GM12878 (cell line): ENCODE data around the gene STAG1. TPM values are rescaled to one million over a fixed set of nuclear protein-coding genes. Genes with fewer than 3 reads are reported as not detected.

Experiments used
- ATAC-seq: fragments of 200-7000 bp; cut with Tn5 transposase; 3 replicates; pipeline ENCODE4 v1.9.1; 2020; ENCODE audit warnings: mild to moderate bottlenecking, moderate library complexity
- BruUV-seq: library from RNA; stranded (reverse); fragments of 400-500 nt; replicated peaks from 2 replicates; lab custom pipeline; 2021; lab: Mats Ljungman, UMichigan
- CTCF ChIA-PET: fragments of 300-600 bp; sonication (Branson Sonifier 250); formaldehyde crosslinking; extraction: SDS; loops from one replicate; lab custom pipeline; 2021; ENCODE audit warnings: inconsistent platforms; lab: Yijun Ruan, JAX
- POLR2A ChIA-PET: fragments of 350-600 bp; formaldehyde crosslinking; extraction: SDS; loops from one replicate; lab custom pipeline; 2021; ENCODE audit warnings: inconsistent platforms; lab: Charles Lee
- RAD21 ChIA-PET: fragments of 300-600 bp; sonication (Branson Sonifier 250); formaldehyde crosslinking; loops from one replicate; lab custom pipeline; 2023; ENCODE audit warnings: antibody characterized with exemption; ENCODE audit not compliant: unreplicated experiment; lab: Charles Lee
- SMC1A ChIA-PET: fragments of 300-600 bp; sonication (Branson Sonifier 250); formaldehyde crosslinking; loops from one replicate; lab custom pipeline; 2023; ENCODE audit not compliant: unreplicated experiment, uncharacterized antibody; lab: Charles Lee
- DNase-seq: peaks from one replicate; pipeline ENCODE4 v3.0.0-alpha.2; 2011; ENCODE audit warnings: low read depth, low spot score
- FAIRE-seq: peaks from 3 replicates; lab custom pipeline; 2011; peaks lifted over from hg19 to GRCh38; lab: Jason Lieb, UNC
- H2AFZ ChIP-seq: 2 replicates; pipeline ENCODE4 v1.6.0; 2011; ENCODE audit warnings: low read depth, low read length, control low read depth; ENCODE audit not compliant: control insufficient read depth
- H3K27ac ChIP-seq: 2 replicates; pipeline ENCODE4 v1.5.1; 2011; ENCODE audit warnings: control low read depth; ENCODE audit not compliant: control insufficient read depth, insufficient read depth
- H3K27me3 ChIP-seq, 2 experiments: replicated peaks in 1 of 2; 2 replicates each; pipeline versions ENCODE4 v1.6.0 to v1.6.1; 2011; ENCODE audit warnings: low read length in 1 of 2; ENCODE audit not compliant: control insufficient read depth in 2 of 2, insufficient read depth in 2 of 2
- H3K36me3 ChIP-seq, 2 experiments: 2 replicates each; pipeline ENCODE4 v1.5.1; 2011; ENCODE audit warnings: low read length in 1 of 2; ENCODE audit not compliant: control insufficient read depth in 2 of 2, insufficient read depth in 2 of 2
- H3K4me1 ChIP-seq: 2 replicates; pipeline ENCODE4 v1.6.1; 2011; ENCODE audit warnings: mild to moderate bottlenecking, low read length, moderate library complexity, mixed read lengths; ENCODE audit not compliant: control insufficient read depth, insufficient read depth
- H3K4me2 ChIP-seq: 2 replicates; pipeline ENCODE4 v1.6.0; 2011; ENCODE audit warnings: control low read depth; ENCODE audit not compliant: control insufficient read depth, insufficient read depth
- H3K4me3 ChIP-seq: fragments of 200-600 bp; sonication (generic); 2 replicates; pipeline ENCODE4 v1.5.1; 2016
- H3K79me2 ChIP-seq: 2 replicates; pipeline ENCODE4 v1.6.0; 2011; ENCODE audit warnings: low read length; ENCODE audit not compliant: control insufficient read depth, insufficient read depth
- H3K9ac ChIP-seq: 2 replicates; pipeline ENCODE4 v1.8.0; 2011; ENCODE audit warnings: low read length, control low read depth, mixed read lengths; ENCODE audit not compliant: control insufficient read depth, insufficient read depth
- H3K9me3 ChIP-seq: replicated peaks from 3 replicates; pipeline ENCODE4 v1.5.1; 2011; ENCODE audit warnings: mild to moderate bottlenecking, low read length; ENCODE audit not compliant: control insufficient read depth, insufficient read depth
- H4K20me1 ChIP-seq: 2 replicates; pipeline ENCODE4 v1.6.0; 2011; ENCODE audit not compliant: control insufficient read depth, insufficient read depth
- MEF2A ChIP-seq: IDR thresholded peaks from 2 replicates; pipeline ENCODE4 v1.6.1; 2011; ENCODE audit warnings: low read depth, mild to moderate bottlenecking, low read length, moderate library complexity; ENCODE audit not compliant: insufficient read depth
- PRDM15 ChIP-seq: fragments of 450-650 bp; formaldehyde crosslinking; IDR thresholded peaks from 2 replicates; pipeline ENCODE4 v1.4.0; 2020; ENCODE audit warnings: mild to moderate bottlenecking, moderate library complexity
- WGBS: methylation state at CpG from one replicate; pipeline ENCODE4 v1.1.6; 2016; ENCODE audit warnings: low lambda C conversion rate; ENCODE audit not compliant: insufficient replicate concordance, insufficient coverage; ENCODE audit errors: missing lambda C conversion rate; 5-methylcytosine and 5-hydroxymethylcytosine counted together
- in situ Hi-C: fragments of 300-500 bp; cut with MboI; formaldehyde crosslinking; loops from 9 replicates; pipeline ENCODE4 v1.14.3; 2018; ENCODE audit warnings: mixed read lengths
- intact Hi-C: fragments of 100-400 bp; cut with micrococcal nuclease; formaldehyde crosslinking; loops from one replicate; pipeline ENCODE4 v1.14.2; 2022; ENCODE audit not compliant: unreplicated experiment
- polyA plus RNA-seq, 11 experiments: library from polyadenylated mRNA; depleted of rRNA in 4 of 11; unstranded in 6 of 11; stranded (reverse) in 5 of 11; fragments of >200 nt; fragmentation: Nextera tagmentation in 4 of 11; fragmentation: Illumina TruSeq in 1 of 11; extraction: Ambion mirVana in 4 of 11; extraction: Trizol in 1 of 11; gene quantifications; 1 replicate in 1 of 11; 2 replicates in 10 of 11; pipeline versions ENCODE4 v1.2.1 to v1.2.3, GENCODE V29; 2011 to 2016; ENCODE audit warnings: inconsistent platforms in 2 of 11, missing spikeins in 2 of 11, low read depth in 1 of 11
- total RNA-seq, 4 experiments: library from RNA; depleted of rRNA in 3 of 4; stranded (reverse); fragments of >200 nt in 3 of 4; fragmentation: Illumina TruSeq in 1 of 4; extraction: Trizol in 1 of 4; gene quantifications; 2 replicates each; pipeline versions ENCODE4 v1.2.1 to v1.2.3, GENCODE V29; 2013 to 2021

Gene STAG1
- total and polyA plus RNA-seq, 10 of the 15 experiments (the other 5 are each of a cell fraction or from before 2014, with no cell fraction given), result 4.4 to 30.1 (median 20.2) TPM

GRCh38 chr3:136351905-136352304 is 400.3 kb downstream of the STAG1 start:
- DNase-seq (no peak), FAIRE-seq (no peak), ATAC-seq (no peak)
- Histone ChIP-seq H3K27ac (no peak overlapping the region), H4K20me1 (no peaks in the 10 kb centered on the region), H2AFZ (no peak overlapping the region), H3K4me2 (no peak overlapping the region), H3K9ac (no peak overlapping the region), H3K27me3 (no peaks in the 10 kb centered on the region), H3K79me2 (no peaks in the 10 kb centered on the region), H3K36me3 (0 out of 4 replicates have a peak, but pooled peaks cover 0 to 5% of the 10 kb centered on the region in 2 experiments), H3K4me3 (no peak overlapping the region)
- in situ Hi-C loops, result no loop called here
- ChIA-PET SMC1A (interaction anchor here (1.1 to 2.1 kb wide), 3 partner anchors 14 to 662 kb away, joined by 3 to 8 read pairs (median 3); partner anchors contain the start of gene STAG1), RAD21 (interaction anchor here (1.0 to 1.1 kb wide), 2 partner anchors 278 to 401 kb away, joined by 3 to 5 read pairs; partner anchors contain the start of gene STAG1), POLR2A (interaction anchor here (0.8 kb wide), 1 partner anchor 401 kb away, joined by 5 read pairs; the partner anchor contains the start of gene STAG1)
- BruUV-seq, result no TSS peak
- 79% methylated on average over 3 of the region's 3 CpGs for WGBS
- TF ChIP-seq PRDM15 (CRISPR knock-in tag) (no peak), MEF2A (no peak)
- TF ChIP-seq, all 136 proteins: peak for 0
- CTCF ChIA-PET, result interaction anchor here (0.7 to 3.2 kb wide), 17 partner anchors 9 to 662 kb away, joined by 3 to 14 read pairs (median 5); partner anchors contain the start of gene STAG1
- Histone ChIP-seq H3K9me3 (no peaks in the 10 kb centered on the region; the same call in 2 of the 3 replicates), H3K4me1 (peaks cover 6% of the 10 kb centered on the region; the same call in 1 of the 2 replicates)
- intact Hi-C loops, result no loop called here
